BJ (cell line): ENCODE results near the gene FBP2. TPM values are rescaled to one million over a fixed set of nuclear protein-coding genes. Genes with fewer than 3 reads are reported as not detected.
"Not testable (repeated sequence)": the region's sequence is repeated elsewhere in the genome, so short reads cannot be mapped to it uniquely, and the experiment has no call there.

Experiments
- CTCF ChIA-PET: fragments of 350-600 bp; formaldehyde crosslinking; extraction: SDS; loops from one replicate; lab custom pipeline; 2021; ENCODE audit warnings: antibody characterized with exemption, inconsistent platforms; lab: Yijun Ruan, JAX
- POLR2A ChIA-PET: fragments of 300-600 bp; sonication (Branson Sonifier 250); formaldehyde crosslinking; extraction: SDS; loops from one replicate; lab custom pipeline; 2021; ENCODE audit warnings: antibody characterized with exemption; lab: Charles Lee
- DNase-seq: peaks from one replicate; pipeline ENCODE4 v3.0.0-alpha.2; 2011; ENCODE audit warnings: low read depth
- H3K27me3 ChIP-seq: 2 replicates; pipeline ENCODE4 v1.6.0; 2011; ENCODE audit warnings: low read length; ENCODE audit not compliant: control insufficient read depth, insufficient read depth
- H3K36me3 ChIP-seq: 2 replicates; pipeline ENCODE4 v1.5.1; 2011; ENCODE audit warnings: low read length; ENCODE audit not compliant: control insufficient read depth, insufficient read depth
- H3K4me3 ChIP-seq: 2 replicates; pipeline ENCODE4 v1.5.1; 2011; ENCODE audit warnings: low read depth, mild to moderate bottlenecking, control low read depth, low read length
- polyA plus RNA-seq: library from polyadenylated mRNA; depleted of rRNA; stranded (reverse); fragments of >200 nt; gene quantifications from 2 replicates; pipeline ENCODE4 v1.2.3, GENCODE V29; 2011
- TF ChIP-seq, protein P1 (sequence below): IDR thresholded peaks from 2 replicates; pipeline ENCODE4 v1.5.1; 2011; ENCODE audit warnings: low read depth, mild to moderate bottlenecking, control low read depth, inconsistent platforms, low read length, moderate library complexity; ENCODE audit not compliant: insufficient read depth

Gene FBP2
- polyA plus RNA-seq, 1 experiment, result not detected

DNA sequence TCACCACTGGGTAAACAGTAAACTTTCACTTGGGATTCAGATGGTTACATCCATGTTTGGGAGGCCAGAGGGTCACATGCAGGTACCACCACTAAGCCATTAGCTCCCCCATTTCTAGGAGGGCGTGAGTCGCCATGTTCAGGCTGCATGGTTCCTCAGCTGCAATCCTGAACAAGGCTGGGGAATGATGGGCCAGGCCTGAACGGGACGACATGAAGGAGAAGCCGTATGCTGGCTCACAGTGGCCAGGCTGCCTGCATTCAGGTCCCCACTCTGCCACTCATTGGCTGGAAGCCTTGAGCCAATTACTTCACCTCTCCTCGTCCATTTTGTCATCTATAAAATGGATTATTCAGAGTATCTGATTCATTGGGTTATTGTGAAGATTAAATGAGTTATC is 9.0 kb upstream of the FBP2 start:
- TF ChIP-seq, protein P1, sequence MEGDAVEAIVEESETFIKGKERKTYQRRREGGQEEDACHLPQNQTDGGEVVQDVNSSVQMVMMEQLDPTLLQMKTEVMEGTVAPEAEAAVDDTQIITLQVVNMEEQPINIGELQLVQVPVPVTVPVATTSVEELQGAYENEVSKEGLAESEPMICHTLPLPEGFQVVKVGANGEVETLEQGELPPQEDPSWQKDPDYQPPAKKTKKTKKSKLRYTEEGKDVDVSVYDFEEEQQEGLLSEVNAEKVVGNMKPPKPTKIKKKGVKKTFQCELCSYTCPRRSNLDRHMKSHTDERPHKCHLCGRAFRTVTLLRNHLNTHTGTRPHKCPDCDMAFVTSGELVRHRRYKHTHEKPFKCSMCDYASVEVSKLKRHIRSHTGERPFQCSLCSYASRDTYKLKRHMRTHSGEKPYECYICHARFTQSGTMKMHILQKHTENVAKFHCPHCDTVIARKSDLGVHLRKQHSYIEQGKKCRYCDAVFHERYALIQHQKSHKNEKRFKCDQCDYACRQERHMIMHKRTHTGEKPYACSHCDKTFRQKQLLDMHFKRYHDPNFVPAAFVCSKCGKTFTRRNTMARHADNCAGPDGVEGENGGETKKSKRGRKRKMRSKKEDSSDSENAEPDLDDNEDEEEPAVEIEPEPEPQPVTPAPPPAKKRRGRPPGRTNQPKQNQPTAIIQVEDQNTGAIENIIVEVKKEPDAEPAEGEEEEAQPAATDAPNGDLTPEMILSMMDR, result no peak
- POLR2A ChIA-PET, result no interaction called here
- Histone ChIP-seq H3K27me3 (peaks cover 12% of the 10 kb centered on the region), H3K36me3 (no peaks in the 10 kb centered on the region), H3K4me3 (no peak overlapping the region)
- no peak for DNase-seq
- CTCF ChIA-PET, result no interaction called here

DNA sequence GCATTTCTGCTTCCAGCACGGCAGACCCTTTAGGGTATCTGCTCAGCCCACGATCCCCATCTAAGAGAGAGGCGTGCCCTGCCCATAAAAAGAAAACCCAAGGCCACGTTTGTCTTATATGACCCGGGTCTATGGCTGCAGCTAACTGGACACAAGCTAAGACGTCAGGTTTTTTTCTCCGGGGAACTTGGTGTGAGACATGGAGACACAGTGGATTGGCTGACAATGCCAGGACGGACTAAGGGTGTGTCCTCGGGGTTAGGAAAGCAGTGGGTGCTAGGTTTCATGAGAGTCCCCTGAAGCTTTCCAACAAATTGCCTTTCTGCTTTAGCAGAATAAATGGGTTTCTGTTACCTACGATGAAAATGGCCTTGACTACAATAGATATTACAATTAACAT is 7.1 kb upstream of the FBP2 start:
- CTCF ChIA-PET, result interaction anchor here (0.8 kb wide), 1 partner anchor 527 kb away, joined by 3 read pairs; no protein-coding TSS in a partner anchor
- Histone ChIP-seq H3K27me3 (peaks cover 9% of the 10 kb centered on the region), H3K36me3 (no peaks in the 10 kb centered on the region), H3K4me3 (no peak overlapping the region)
- no peak for DNase-seq
- POLR2A ChIA-PET, result interaction anchor here (0.6 kb wide), 1 partner anchor 411 kb away, joined by 3 read pairs; no protein-coding TSS in a partner anchor
- TF ChIP-seq, protein P1, result no peak

DNA sequence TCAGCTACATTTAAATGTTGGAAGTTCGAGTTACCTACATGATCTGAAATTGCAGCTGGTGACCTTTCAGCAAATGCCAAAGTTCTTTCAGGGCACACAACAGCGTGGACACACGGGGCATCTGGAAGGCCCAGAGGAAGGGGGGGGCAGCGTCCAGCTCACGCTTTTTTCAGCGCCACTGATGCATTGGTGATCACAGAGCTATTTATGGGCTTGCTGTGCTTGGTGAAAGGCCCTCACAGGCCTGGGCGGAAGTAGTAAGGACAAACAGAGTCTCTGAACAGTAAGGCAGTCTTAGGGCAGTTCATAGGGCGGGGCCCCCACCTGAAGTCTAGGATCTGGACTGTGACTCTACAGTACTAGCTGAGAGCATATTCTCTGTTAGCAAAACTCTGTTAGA is 6.6 kb upstream of the FBP2 start:
- no peak for DNase-seq
- TF ChIP-seq, protein P1, result no peak
- ChIA-PET POLR2A (interaction anchor here (0.6 kb wide), 1 partner anchor 411 kb away, joined by 3 read pairs; no protein-coding TSS in a partner anchor), CTCF (interaction anchor here (0.8 kb wide), 1 partner anchor 527 kb away, joined by 3 read pairs; no protein-coding TSS in a partner anchor)
- Histone ChIP-seq H3K27me3 (peaks cover 7% of the 10 kb centered on the region), H3K36me3 (no peaks in the 10 kb centered on the region), H3K4me3 (no peak overlapping the region)

DNA sequence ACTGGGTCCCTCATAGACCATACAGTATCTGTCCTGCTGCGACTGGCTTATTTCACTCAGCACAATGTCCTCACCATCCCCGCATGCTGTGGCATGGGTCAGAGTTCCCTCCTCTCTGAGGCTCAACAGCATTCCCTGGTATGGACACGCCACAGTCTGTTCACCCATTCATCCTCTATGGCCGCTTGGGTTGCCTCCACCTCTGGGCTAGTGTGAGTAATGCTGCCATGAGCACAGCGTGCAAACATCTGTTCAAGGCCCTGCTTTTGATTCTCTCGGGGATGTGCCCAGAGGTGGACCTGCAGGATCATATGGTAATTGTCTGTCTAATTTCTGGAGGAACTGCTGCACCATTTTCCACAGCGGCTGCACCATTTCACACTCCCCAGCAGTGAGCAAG is 5.5 kb upstream of the FBP2 start:
- Histone ChIP-seq H3K36me3 (no peaks in the 10 kb centered on the region), H3K4me3 (no peak overlapping the region), H3K27me3 (no peaks in the 10 kb centered on the region; the same call in 1 of the 2 replicates)
- DNase-seq, result no peak
- CTCF ChIA-PET, result interaction anchor here (0.6 kb wide), 1 partner anchor 1521 kb away, joined by 4 read pairs; no protein-coding TSS in a partner anchor
- TF ChIP-seq, protein P1, result no peak
- POLR2A ChIA-PET, result no interaction called here

DNA sequence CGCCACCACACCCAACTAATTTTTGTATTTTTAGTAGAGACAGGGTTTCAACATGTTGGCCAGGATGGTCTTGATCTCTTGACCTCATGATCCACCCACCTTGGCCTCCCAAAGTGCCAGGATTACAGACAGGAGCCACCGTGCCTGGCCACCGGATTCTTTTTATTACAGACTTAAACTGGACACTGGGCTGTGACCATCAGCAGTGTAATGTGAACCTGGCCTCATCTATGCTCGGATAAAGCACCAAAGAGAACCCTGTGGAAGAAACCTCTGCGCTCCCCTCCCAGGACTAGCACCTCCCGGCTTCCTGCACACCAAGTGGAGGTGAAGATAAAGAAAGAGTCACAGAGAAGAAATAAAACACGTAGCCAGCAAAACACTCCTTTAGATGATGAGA is 941 bp downstream of the FBP2 start:
- H3K36me3 ChIP-seq, DNase-seq, POLR2A ChIA-PET, H3K4me3 ChIP-seq, H3K27me3 ChIP-seq, CTCF ChIA-PET: not testable (repeated sequence)

DNA sequence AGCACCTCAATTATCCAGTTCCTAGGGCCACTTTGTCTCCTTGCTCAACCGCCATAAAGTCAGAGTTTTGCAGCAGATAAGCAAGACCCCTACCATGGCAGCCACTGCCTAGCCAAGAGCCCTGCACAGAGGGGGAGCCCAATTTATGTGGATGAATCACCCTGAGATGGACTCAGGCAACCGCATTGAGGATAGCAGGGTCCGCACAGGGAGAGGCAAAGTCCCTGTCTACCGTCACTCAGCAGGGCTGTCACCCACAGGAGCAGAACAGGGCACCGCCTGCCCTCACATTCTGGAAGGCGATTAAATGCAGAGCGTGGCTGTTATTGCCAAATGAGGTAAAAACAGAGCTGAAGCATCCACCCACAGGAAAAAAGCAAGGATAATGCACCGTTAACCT is 1.7 kb downstream of the FBP2 start:
- DNase-seq, result no peak
- H3K27me3 ChIP-seq, result peaks cover 2% of the 10 kb centered on the region; the same call in 1 of the 2 replicates
- H3K4me3 ChIP-seq, result no peak overlapping the region
- CTCF ChIA-PET, result no interaction called here
- TF ChIP-seq, protein P1, result no peak
- no peaks in the 10 kb centered on the region for H3K36me3 ChIP-seq
- POLR2A ChIA-PET, result no interaction called here

DNA sequence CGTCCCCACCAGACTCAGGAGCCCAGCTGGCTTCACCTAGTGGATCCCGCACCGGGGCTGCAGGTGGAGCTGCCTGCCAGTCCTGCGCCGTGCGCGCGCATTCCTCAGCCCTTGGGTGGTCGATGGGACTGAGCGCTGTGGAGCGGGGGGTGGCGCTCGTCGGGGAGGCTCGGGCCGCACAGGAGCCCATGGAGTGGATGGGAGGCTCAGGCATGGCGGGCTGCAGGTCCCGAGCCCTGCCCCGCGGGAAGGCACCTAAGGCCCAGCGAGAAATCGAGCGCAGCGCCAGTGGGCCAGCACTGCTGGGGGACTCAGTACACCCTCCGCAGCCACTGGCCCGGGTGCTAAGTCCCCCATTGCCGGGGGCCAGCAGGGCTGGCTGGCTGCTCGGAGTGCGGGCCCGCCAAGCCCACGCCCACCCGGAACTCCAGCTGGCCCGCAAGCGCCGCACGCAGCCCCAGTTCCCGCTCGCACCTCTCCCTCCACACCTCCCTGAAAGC is 2.5 kb downstream of the FBP2 start:
- H3K27me3 ChIP-seq, DNase-seq, H3K4me3 ChIP-seq, POLR2A ChIA-PET, CTCF ChIA-PET, H3K36me3 ChIP-seq: not testable (repeated sequence)
